HepG2 (cell line): ENCODE measurements around the gene ARL15. TPM values are rescaled to one million over a fixed set of nuclear protein-coding genes. Genes with fewer than 3 reads are reported as not detected.

Experiments
- ATF1 ChIP-seq: IDR thresholded peaks from 2 replicates; pipeline ENCODE4 v1.6.1; 2016; ENCODE audit warnings: mild to moderate bottlenecking, control low read depth
- CEBPG ChIP-seq: IDR thresholded peaks from 2 replicates; pipeline ENCODE4 v1.6.1; 2016
- FLYWCH1 ChIP-seq: sonication (generic); formaldehyde crosslinking; IDR thresholded peaks from 2 replicates; pipeline ENCODE4 v1.8.1; 2023; ENCODE audit warnings: mild to moderate bottlenecking, missing genetic modification reagents
- HDAC1 ChIP-seq: sonication (generic); formaldehyde crosslinking; IDR thresholded peaks from 2 replicates; pipeline ENCODE4 v1.5.1; 2020; ENCODE audit warnings: mild to moderate bottlenecking, missing genetic modification reagents
- HDAC2 ChIP-seq: sonication (generic); formaldehyde crosslinking; IDR thresholded peaks from 2 replicates; pipeline ENCODE4 v1.4.0; 2020; ENCODE audit warnings: missing genetic modification reagents
- HIVEP1 ChIP-seq: sonication (generic); formaldehyde crosslinking; IDR thresholded peaks from 2 replicates; pipeline ENCODE4 v1.4.0; 2020; ENCODE audit warnings: mild to moderate bottlenecking, missing genetic modification reagents
- MYC ChIP-seq: sonication (generic); formaldehyde crosslinking; IDR thresholded peaks from 2 replicates; pipeline ENCODE4 v1.9.0; 2021; ENCODE audit warnings: missing genetic modification reagents, borderline replicate concordance
- NCOA2 ChIP-seq: sonication (generic); formaldehyde crosslinking; IDR thresholded peaks from 2 replicates; pipeline ENCODE4 v1.8.0; 2022; ENCODE audit warnings: inconsistent platforms
- NR2F6 ChIP-seq, 2 experiments: IDR thresholded peaks; 2 replicates each; pipeline ENCODE4 v1.6.1; 2016; ENCODE audit warnings: antibody characterized with exemption in 1 of 2, mild to moderate bottlenecking in 1 of 2
- POGZ ChIP-seq: sonication (generic); formaldehyde crosslinking; IDR thresholded peaks from 2 replicates; pipeline ENCODE4 v1.4.0; 2020; ENCODE audit warnings: mild to moderate bottlenecking, missing genetic modification reagents
- PPARG ChIP-seq: conservative IDR thresholded peaks from 2 replicates; pipeline ENCODE4 v1.6.1; 2016; ENCODE audit warnings: missing biosample characterization, missing genetic modification reagents
- SAFB2 ChIP-seq: sonication (generic); formaldehyde crosslinking; IDR thresholded peaks from 2 replicates; pipeline ENCODE4 v1.5.1; 2020; ENCODE audit warnings: missing genetic modification reagents, low read depth, mild to moderate bottlenecking, borderline replicate concordance
- SOX13 ChIP-seq, 3 experiments: fragments of 450-650 bp in 1 of 3; sonication (generic) in 1 of 3; formaldehyde crosslinking in 1 of 3; IDR thresholded peaks in 2 of 3; conservative IDR thresholded peaks in 1 of 3; 2 replicates each; pipeline versions ENCODE4 v1.5.0 to v1.6.1; 2016 to 2020; ENCODE audit warnings: antibody characterized with exemption in 1 of 3, mild to moderate bottlenecking in 1 of 3, missing compliant biosample characterization in 1 of 3, missing genetic modification reagents in 1 of 3, moderate library complexity in 1 of 3
- SRSF4 ChIP-seq: fragments of 200-400 bp; formaldehyde crosslinking; IDR thresholded peaks from one replicate; pipeline ENCODE4 v1.6.1; 2018; ENCODE audit warnings: mild to moderate bottlenecking, low read depth, low read length, moderate library complexity; ENCODE audit not compliant: poor library complexity, severe bottlenecking
- SUZ12 ChIP-seq: fragments of 150-350 bp; IDR thresholded peaks from 2 replicates; pipeline ENCODE4 v1.6.1; 2014; ENCODE audit warnings: low read depth, low read length
- ZSCAN21 ChIP-seq: sonication (generic); formaldehyde crosslinking; IDR thresholded peaks from 2 replicates; pipeline ENCODE4 v1.8.0; 2022; ENCODE audit warnings: mild to moderate bottlenecking, missing genetic modification reagents, moderate library complexity, borderline replicate concordance
- polyA plus RNA-seq, 8 experiments: library from polyadenylated mRNA; depleted of rRNA in 3 of 8; stranded (reverse) in 7 of 8; unstranded in 1 of 8; fragments of >200 nt; fragmentation: Illumina TruSeq in 4 of 8; extraction: Trizol in 4 of 8; gene quantifications; 2 replicates each; pipeline versions ENCODE4 v1.2.1 to v1.2.3, GENCODE V29; 2011 to 2016; ENCODE audit warnings: low read depth in 4 of 8, missing spikeins in 1 of 8, mixed read lengths in 1 of 8; ENCODE audit not compliant: insufficient read depth in 1 of 8
- total RNA-seq, 5 experiments: library from RNA; depleted of rRNA; stranded (reverse); fragments of >200 nt; fragmentation: Illumina TruSeq; extraction: Trizol; gene quantifications; 2 replicates each; pipeline ENCODE4 v1.2.3, GENCODE V29; 2016; ENCODE audit warnings: low read depth in 1 of 5
- TF ChIP-seq, protein P1 (sequence below): sonication (generic); formaldehyde crosslinking; IDR thresholded peaks from 2 replicates; pipeline ENCODE4 v1.8.1; 2023; ENCODE audit warnings: mild to moderate bottlenecking, moderate library complexity, missing genetic modification reagents
- TF ChIP-seq, protein P2 (sequence below): IDR thresholded peaks from 2 replicates; pipeline ENCODE4 v1.4.0; 2020; ENCODE audit warnings: mild to moderate bottlenecking, missing genetic modification reagents
- TF ChIP-seq, protein P3 (sequence below): sonication (generic); formaldehyde crosslinking; IDR thresholded peaks from 2 replicates; pipeline ENCODE4 v1.8.0; 2022; ENCODE audit warnings: low read depth, missing genetic modification reagents
- TF ChIP-seq, protein P4 (sequence below): IDR thresholded peaks from 2 replicates; pipeline ENCODE4 v1.6.1; 2016; ENCODE audit warnings: missing biosample characterization, missing genetic modification reagents, low read depth

ARL15 gene
- total and polyA plus RNA-seq, 2 of the 13 experiments (the other 11 are each of a cell fraction or from before 2014, with no cell fraction given), result 2.5 to 7.7 TPM

DNA sequence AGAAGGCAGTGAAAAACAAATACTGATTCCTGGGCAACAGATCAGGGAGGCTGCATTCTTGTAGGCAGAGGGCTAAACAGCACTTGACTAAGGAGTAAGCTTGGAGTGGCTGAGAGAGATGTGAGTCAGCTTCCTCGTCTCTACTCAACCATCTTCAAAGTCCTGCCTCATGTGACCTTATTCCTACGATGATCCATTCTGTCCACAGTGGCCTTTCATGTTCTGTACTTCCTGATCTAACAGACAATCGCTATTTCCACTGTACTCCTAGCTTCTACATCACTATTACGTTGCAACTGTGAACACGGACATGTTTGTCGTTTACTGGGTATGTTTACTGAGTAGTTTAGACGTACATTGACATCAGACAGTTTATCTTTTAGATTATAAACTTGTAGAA is 365.4 kb downstream of the ARL15 start (continued):
- TF ChIP-seq, protein P1, sequence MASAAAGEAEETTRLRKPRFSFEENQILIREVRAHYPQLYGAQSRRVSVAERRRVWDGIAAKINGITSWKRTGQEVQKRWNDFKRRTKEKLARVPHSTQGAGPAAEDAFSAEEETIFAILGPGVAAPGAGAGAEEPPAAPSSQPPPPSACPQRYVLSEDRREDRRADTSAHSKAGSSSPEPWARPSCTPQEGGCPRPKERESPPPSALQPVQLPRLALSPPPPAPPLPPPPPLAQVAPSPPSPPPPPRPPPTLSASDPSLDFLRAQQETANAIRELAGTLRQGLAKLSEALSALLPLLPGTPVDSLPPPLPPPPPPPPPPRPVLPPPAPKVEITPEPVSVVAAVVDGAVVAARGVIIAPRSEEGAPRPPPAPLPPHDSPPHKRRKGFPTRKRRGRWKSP (CRISPR knock-in tag), result no peak
- peak; percentile 67; the same call in 1 of the 2 replicates for TF ChIP-seq ATF1 (CRISPR knock-in tag)
- TF ChIP-seq, protein P2, sequence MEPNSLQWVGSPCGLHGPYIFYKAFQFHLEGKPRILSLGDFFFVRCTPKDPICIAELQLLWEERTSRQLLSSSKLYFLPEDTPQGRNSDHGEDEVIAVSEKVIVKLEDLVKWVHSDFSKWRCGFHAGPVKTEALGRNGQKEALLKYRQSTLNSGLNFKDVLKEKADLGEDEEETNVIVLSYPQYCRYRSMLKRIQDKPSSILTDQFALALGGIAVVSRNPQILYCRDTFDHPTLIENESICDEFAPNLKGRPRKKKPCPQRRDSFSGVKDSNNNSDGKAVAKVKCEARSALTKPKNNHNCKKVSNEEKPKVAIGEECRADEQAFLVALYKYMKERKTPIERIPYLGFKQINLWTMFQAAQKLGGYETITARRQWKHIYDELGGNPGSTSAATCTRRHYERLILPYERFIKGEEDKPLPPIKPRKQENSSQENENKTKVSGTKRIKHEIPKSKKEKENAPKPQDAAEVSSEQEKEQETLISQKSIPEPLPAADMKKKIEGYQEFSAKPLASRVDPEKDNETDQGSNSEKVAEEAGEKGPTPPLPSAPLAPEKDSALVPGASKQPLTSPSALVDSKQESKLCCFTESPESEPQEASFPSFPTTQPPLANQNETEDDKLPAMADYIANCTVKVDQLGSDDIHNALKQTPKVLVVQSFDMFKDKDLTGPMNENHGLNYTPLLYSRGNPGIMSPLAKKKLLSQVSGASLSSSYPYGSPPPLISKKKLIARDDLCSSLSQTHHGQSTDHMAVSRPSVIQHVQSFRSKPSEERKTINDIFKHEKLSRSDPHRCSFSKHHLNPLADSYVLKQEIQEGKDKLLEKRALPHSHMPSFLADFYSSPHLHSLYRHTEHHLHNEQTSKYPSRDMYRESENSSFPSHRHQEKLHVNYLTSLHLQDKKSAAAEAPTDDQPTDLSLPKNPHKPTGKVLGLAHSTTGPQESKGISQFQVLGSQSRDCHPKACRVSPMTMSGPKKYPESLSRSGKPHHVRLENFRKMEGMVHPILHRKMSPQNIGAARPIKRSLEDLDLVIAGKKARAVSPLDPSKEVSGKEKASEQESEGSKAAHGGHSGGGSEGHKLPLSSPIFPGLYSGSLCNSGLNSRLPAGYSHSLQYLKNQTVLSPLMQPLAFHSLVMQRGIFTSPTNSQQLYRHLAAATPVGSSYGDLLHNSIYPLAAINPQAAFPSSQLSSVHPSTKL (CRISPR knock-in tag), result peak; percentile 44; the same call in 1 of the 2 replicates
- TF ChIP-seq FLYWCH1, result no peak
- TF ChIP-seq HDAC1 (CRISPR knock-in tag), result 0 out of 2 replicates have a peak, but pooled peaks have one; percentile 10
- no peak for TF ChIP-seq ZSCAN21
- TF ChIP-seq, protein P3, sequence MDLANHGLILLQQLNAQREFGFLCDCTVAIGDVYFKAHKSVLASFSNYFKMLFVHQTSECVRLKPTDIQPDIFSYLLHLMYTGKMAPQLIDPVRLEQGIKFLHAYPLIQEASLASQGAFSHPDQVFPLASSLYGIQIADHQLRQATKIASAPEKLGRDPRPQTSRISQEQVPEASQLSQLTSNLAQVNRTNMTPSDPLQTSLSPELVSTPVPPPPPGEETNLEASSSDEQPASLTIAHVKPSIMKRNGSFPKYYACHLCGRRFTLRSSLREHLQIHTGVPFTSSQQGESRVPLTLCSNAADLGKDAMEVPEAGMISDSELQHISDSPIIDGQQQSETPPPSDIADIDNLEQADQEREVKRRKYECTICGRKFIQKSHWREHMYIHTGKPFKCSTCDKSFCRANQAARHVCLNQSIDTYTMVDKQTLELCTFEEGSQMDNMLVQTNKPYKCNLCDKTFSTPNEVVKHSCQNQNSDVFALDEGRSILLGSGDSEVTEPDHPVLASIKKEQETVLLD, result no peak
- TF ChIP-seq PPARG (CRISPR knock-in tag), result peak; percentile 48; the same call in 1 of the 2 replicates
- TF ChIP-seq SOX13 (IDR thresholded peaks at IDR 0.05), result no peak
- TF ChIP-seq SOX13 (CRISPR knock-in tag; conservative IDR thresholded peaks at IDR 0.05 in 1 of 2, IDR thresholded peaks at IDR 0.05 in 1 of 2), result 0 out of 4 replicates have a peak, but pooled peaks of 1 of the 2 experiments have one; percentile 32
- 0 out of 2 replicates have a peak, but pooled peaks have one; percentile 22 for TF ChIP-seq NCOA2 (CRISPR knock-in tag)
- peak; percentile 39; the same call in 1 of the 2 replicates for TF ChIP-seq NR2F6 (IDR thresholded peaks at IDR 0.05)
- TF ChIP-seq NR2F6 (CRISPR knock-in tag; IDR thresholded peaks at IDR 0.05), result no peak
- TF ChIP-seq SUZ12, result no peak
- no peak for TF ChIP-seq HIVEP1
- TF ChIP-seq SRSF4, result no peak
- TF ChIP-seq, protein P4, sequence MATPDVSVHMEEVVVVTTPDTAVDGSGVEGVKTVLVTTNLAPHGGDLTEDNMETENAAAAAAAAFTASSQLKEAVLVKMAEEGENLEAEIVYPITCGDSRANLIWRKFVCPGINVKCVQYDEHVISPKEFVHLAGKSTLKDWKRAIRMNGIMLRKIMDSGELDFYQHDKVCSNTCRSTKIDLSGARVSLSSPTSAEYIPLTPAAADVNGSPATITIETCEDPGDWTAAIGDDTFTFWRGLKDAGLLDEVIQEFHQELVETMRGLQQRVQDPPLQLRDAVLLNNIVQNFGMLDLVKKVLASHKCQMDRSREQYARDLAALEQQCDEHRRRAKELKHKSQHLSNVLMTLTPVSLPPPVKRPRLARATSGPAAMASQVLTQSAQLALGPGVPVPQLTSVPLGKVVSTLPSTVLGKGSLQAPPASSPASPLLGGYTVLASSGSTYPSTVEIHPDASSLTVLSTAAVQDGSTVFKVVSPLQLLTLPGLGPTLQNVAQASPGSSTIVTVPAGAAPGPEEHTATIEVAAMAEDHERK (CRISPR knock-in tag), result no peak
- TF ChIP-seq HDAC2 (CRISPR knock-in tag), result 0 out of 2 replicates have a peak, but pooled peaks have one; percentile 16
- TF ChIP-seq SAFB2, result no peak
- no peak for TF ChIP-seq MYC (CRISPR knock-in tag)
- peak; percentile 69; the same call in 1 of the 2 replicates for TF ChIP-seq POGZ (CRISPR knock-in tag)
- TF ChIP-seq CEBPG (CRISPR knock-in tag), result no peak
